ENCODE results near the gene SPG11.

DNA sequence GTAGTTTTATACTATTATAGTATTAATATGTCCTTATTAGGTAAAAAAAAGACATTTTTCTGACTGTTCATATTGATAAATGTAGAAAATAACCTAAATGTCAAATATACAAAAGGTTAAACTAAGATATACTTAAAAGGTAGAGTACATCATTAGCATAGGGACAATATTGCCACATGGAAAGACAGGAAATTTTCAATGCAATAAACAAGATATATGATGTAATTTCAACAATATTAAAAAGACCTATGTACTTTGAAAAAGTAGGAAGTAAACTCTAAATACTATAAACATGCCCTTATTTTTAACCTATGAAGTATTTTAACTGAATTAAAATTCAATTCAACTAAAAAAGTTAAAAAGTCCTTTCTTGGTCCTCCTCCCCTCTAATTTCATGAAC is 1.9 kb downstream of the SPG11 start:
- no peak for TF ChIP-seq EZH2phosphoT487 (IDR thresholded peaks at IDR 0.05; ENCODE audit: insufficient read depth, low read depth)
- TF ChIP-seq EZH2 (IDR thresholded peaks at IDR 0.05; ENCODE audit: insufficient read depth, poor library complexity, severe bottlenecking): no peak

Data from GM23248 (cell line).